ENCODE data around the gene TAF4B.

DNA sequence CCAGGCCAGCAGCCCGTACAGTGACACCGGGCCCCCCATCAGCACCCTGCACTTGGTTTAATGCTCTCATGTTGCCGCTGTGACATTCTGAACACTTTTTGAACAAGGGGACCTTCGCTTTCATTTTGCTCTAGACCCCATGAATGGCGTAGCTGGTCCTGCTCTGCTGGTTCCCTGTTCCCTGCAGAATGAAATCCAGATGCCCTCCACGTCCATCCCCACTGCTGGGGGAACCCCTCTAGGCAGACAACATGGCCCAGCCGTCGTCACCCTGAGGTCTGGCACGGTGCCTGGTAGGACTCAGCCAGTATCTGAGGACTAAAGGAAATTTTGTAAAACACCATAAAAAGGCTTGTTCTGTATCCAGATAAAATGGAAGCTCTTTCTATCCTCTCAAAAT is 193.5 kb downstream of the TAF4B start:
- TF ChIP-seq, protein P1, sequence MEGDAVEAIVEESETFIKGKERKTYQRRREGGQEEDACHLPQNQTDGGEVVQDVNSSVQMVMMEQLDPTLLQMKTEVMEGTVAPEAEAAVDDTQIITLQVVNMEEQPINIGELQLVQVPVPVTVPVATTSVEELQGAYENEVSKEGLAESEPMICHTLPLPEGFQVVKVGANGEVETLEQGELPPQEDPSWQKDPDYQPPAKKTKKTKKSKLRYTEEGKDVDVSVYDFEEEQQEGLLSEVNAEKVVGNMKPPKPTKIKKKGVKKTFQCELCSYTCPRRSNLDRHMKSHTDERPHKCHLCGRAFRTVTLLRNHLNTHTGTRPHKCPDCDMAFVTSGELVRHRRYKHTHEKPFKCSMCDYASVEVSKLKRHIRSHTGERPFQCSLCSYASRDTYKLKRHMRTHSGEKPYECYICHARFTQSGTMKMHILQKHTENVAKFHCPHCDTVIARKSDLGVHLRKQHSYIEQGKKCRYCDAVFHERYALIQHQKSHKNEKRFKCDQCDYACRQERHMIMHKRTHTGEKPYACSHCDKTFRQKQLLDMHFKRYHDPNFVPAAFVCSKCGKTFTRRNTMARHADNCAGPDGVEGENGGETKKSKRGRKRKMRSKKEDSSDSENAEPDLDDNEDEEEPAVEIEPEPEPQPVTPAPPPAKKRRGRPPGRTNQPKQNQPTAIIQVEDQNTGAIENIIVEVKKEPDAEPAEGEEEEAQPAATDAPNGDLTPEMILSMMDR (IDR thresholded peaks at IDR 0.05) = no peak
- TF ChIP-seq EZH2 (IDR thresholded peaks at IDR 0.05; ENCODE audit: borderline replicate concordance, insufficient read depth, low read depth, low read length, poor library complexity, severe bottlenecking) = no peak
